NK-92 (cell line): Measurements from ENCODE around the gene SH2D1B.

ENCODE experiments used
- DNase-seq: peaks from one replicate; lab custom pipeline; 2025; ENCODE audit not compliant: unreplicated experiment; lab: John Stamatoyannopoulos, UW

The SH2D1B gene

GRCh38 chr1:162400790-162401355 is 11.1 kb downstream of the SH2D1B start:
- no peak for DNase-seq

- DNase-seq = no peak
Measured at GRCh38 chr1:162398999-162399580, 12.8 kb downstream of the SH2D1B start.

GRCh38 chr1:162397943-162398560 is 13.9 kb downstream of the SH2D1B start:
- DNase-seq = no peak

- no peak for DNase-seq
Measured at GRCh38 chr1:162397039-162397448, 14.9 kb downstream of the SH2D1B start.

- DNase-seq = no peak
Measured at GRCh38 chr1:162396201-162396906, 15.6 kb downstream of the SH2D1B start.

- DNase-seq = no peak
Measured at GRCh38 chr1:162391790-162392563, 20.0 kb downstream of the SH2D1B start.

GRCh38 chr1:162390396-162391185 is 21.3 kb downstream of the SH2D1B start:
- DNase-seq = no peak

GRCh38 chr1:162389971-162390370 is 22.0 kb downstream of the SH2D1B start:
- DNase-seq = no peak

- no peak for DNase-seq
Measured at GRCh38 chr1:162389021-162389818, 22.7 kb downstream of the SH2D1B start.

GRCh38 chr1:162388615-162389014 is 23.3 kb downstream of the SH2D1B start:
- DNase-seq = no peak

- no peak for DNase-seq
Measured at GRCh38 chr1:162388083-162388594, 23.8 kb downstream of the SH2D1B start.

GRCh38 chr1:162387226-162388082 is 24.5 kb downstream of the SH2D1B start:
- no peak for DNase-seq

GRCh38 chr1:162386292-162387225 is 25.4 kb downstream of the SH2D1B start:
- DNase-seq = no peak

- DNase-seq = no peak
Measured at GRCh38 chr1:162385702-162386101, 26.2 kb downstream of the SH2D1B start.

- no peak for DNase-seq
Measured at GRCh38 chr1:162385280-162385623, 26.7 kb downstream of the SH2D1B start.

GRCh38 chr1:162384601-162385279 is 27.2 kb downstream of the SH2D1B start:
- DNase-seq = no peak

GRCh38 chr1:162384116-162384515 is 27.8 kb downstream of the SH2D1B start:
- DNase-seq = no peak
